Activated naive CD4-positive, alpha-beta T cell treated with anti-CD3 and anti-CD28 coated beads, Interleukin-2, amount 10 ng/mL, durations not matched to agents 7 days and 5 days (primary cell): ENCODE data around the gene YLPM1.

ENCODE experiments used
- CTCF ChIA-PET: fragments of 350-600 bp; sonication (Branson Sonifier 250); formaldehyde crosslinking; loops from one replicate; lab custom pipeline; 2021; ENCODE audit warnings: antibody characterized with exemption; lab: Charles Lee
- DNase-seq: peaks from one replicate; pipeline ENCODE4 v3.0.0-alpha.2; 2020
- H3K27ac Mint-ChIP-seq: one replicate; pipeline ENCODE4 v1.8.0; 2021; ENCODE audit warnings: mild to moderate bottlenecking, moderate library complexity, mixed read lengths
- H3K27me3 Mint-ChIP-seq: one replicate; pipeline ENCODE4 v1.8.0; 2021; ENCODE audit warnings: mild to moderate bottlenecking, mixed read lengths
- H3K36me3 Mint-ChIP-seq: one replicate; pipeline ENCODE4 v1.8.0; 2021; ENCODE audit warnings: mixed read lengths
- H3K4me1 Mint-ChIP-seq: one replicate; pipeline ENCODE4 v1.8.0; 2021; ENCODE audit warnings: mixed read lengths
- H3K4me3 Mint-ChIP-seq: one replicate; pipeline ENCODE4 v1.8.0; 2021; ENCODE audit warnings: mild to moderate bottlenecking, moderate library complexity, mixed read lengths
- H3K9me3 Mint-ChIP-seq: one replicate; pipeline ENCODE4 v1.8.0; 2021; ENCODE audit warnings: mixed read lengths

YLPM1 gene

DNA sequence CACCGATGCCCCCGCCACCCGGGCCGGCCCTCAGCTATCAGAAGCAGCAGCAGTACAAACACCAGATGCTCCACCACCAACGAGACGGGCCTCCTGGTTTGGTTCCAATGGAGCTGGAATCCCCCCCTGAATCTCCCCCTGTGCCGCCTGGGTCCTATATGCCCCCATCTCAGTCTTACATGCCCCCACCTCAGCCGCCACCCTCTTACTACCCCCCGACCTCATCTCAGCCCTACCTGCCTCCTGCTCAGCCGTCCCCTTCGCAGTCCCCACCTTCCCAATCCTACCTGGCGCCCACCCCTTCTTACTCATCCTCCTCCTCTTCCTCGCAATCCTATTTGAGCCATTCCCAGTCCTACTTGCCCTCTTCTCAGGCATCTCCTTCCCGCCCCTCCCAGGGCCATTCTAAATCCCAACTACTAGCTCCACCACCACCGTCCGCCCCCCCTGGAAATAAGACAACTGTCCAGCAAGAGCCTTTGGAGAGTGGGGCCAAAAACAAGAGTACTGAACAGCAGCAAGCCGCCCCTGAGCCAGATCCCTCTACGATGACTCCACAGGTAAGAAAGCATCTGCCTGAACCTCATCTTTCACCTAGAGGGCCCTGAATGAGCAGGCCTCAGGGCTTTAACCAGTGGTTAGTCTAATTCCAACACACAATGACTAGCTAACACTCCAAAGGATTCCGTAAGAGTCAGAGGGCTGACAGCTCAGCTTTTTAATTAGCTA lies 851 bp downstream of the YLPM1 start:
- Mint-ChIP-seq H3K27me3 (no peaks in the 10 kb centered on the region), H3K36me3 (peaks cover 36% of the 10 kb centered on the region), H3K9me3 (peaks cover 1% of the 10 kb centered on the region), H3K27ac (peak overlapping the region; percentile 84), H3K4me1 (peaks cover 54% of the 10 kb centered on the region), H3K4me3 (peak overlapping the region; percentile 98)
- CTCF ChIA-PET, result interaction anchor here (0.7 to 2.5 kb wide), 7 partner anchors 9 to 152 kb away, joined by 3 to 9 read pairs (median 3); partner anchors contain the start of gene LTBP2
- peak; percentile 23 for DNase-seq

GRCh38 chr14:74765721-74766120 lies 2.6 kb downstream of the YLPM1 start:
- H3K27me3 Mint-ChIP-seq, result no peaks in the 10 kb centered on the region
- CTCF ChIA-PET, result no interaction called here
- H3K9me3 Mint-ChIP-seq, result peaks cover 1% of the 10 kb centered on the region
- peak overlapping the region; percentile 98 for H3K4me3 Mint-ChIP-seq
- H3K4me1 Mint-ChIP-seq, result peaks cover 54% of the 10 kb centered on the region
- H3K27ac Mint-ChIP-seq, result peak overlapping the region; percentile 80
- H3K36me3 Mint-ChIP-seq, result peaks cover 38% of the 10 kb centered on the region
- peak; percentile 33 for DNase-seq

DNA sequence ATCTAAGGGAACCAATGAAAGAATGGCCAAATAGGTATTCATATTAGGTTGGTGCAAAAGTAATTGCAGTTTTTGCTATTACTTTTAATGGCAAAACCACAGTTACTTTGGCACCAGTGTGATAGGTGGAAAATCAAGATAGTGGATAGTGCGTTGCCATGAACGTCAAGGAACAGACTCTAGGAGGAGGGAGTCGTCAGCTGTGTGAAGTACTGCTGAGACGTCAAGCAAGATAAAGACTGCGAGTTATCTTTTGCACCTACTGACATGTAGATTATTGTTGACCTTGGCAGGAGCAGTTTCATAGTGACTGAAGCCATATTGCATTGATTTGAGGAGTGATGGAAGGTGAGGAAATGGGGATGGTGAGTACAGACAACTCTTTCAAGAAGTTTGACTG lies 8.3 kb downstream of the YLPM1 start:
- Mint-ChIP-seq H3K27ac (no peak overlapping the region), H3K4me1 (peaks cover 26% of the 10 kb centered on the region), H3K9me3 (no peaks in the 10 kb centered on the region), H3K27me3 (no peaks in the 10 kb centered on the region), H3K36me3 (peaks cover 35% of the 10 kb centered on the region), H3K4me3 (no peak overlapping the region)
- CTCF ChIA-PET, result interaction anchor here (0.7 kb wide), 1 partner anchor 163 kb away, joined by 3 read pairs; no protein-coding TSS in a partner anchor
- no peak for DNase-seq

- Mint-ChIP-seq H3K4me1 (peaks cover 13% of the 10 kb centered on the region), H3K36me3 (peaks cover 56% of the 10 kb centered on the region), H3K27me3 (no peaks in the 10 kb centered on the region), H3K4me3 (no peak overlapping the region), H3K9me3 (no peaks in the 10 kb centered on the region), H3K27ac (peak overlapping the region; percentile 6)
- no peak for DNase-seq
- CTCF ChIA-PET, result interaction anchor here (1.3 to 1.5 kb wide), 2 partner anchors 13 to 20 kb away, joined by 3 read pairs; no protein-coding TSS in a partner anchor
Measured at GRCh38 chr14:74784634-74785033, 21.5 kb downstream of the YLPM1 start.

DNA sequence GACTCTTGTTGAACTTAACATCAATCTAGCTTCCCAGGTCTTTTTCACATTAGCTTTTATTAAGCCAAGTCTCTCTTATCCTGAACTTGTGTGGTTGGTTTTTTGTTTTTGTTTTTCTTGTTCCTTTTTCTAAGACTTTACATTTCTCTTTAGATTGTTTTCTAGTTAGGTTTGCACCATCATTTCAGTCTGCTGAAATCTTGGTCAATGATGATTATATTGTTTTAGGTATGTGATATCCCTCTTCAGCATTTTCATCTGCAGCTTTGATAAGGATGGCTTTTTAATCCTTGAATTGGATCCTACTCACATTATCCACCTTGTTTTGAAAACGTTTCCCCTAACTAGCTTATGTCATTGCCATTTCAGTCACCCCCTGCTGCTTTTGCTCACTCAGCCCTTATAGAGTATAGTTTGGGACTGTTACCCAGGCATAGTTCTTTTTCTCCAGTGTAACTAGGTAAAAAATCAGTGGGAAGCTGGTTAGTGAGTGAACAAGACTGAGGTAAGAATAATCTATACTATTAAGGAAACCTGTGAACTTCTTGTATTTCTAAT lies 22.0 kb downstream of the YLPM1 start:
- Mint-ChIP-seq H3K27me3 (no peaks in the 10 kb centered on the region), H3K27ac (peak overlapping the region; percentile 6), H3K4me1 (peaks cover 13% of the 10 kb centered on the region), H3K4me3 (no peak overlapping the region), H3K9me3 (no peaks in the 10 kb centered on the region), H3K36me3 (peaks cover 56% of the 10 kb centered on the region)
- CTCF ChIA-PET, result interaction anchor here (0.8 to 1.3 kb wide), 4 partner anchors 13 to 176 kb away, joined by 3 to 4 read pairs (median 3); no protein-coding TSS in a partner anchor
- DNase-seq, result no peak

DNA sequence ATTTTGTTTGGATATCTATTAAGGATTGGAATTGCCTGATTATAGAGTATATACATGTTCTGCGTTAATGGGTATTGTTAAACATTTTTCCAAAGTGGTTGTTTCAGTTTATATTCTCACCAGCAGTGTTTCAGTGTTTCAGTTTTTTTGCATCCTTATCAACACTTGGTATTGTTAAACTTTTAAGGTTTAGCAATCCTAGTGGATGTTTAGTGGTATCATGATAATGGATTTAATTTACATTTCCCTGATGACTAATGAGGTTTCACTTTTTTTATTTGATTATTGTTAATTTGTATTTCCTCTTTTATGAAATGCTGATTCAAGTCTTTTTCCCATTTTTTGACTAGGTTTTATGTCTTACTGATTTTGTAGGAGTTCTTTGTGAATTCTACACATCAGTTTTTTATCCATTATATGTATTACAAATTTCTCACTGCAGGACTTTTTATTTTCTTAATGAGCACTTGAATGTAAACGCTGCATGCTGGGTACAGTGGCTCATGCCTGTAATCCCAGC lies 23.7 kb downstream of the YLPM1 start:
- Mint-ChIP-seq H3K27me3 (no peaks in the 10 kb centered on the region), H3K27ac (no peak overlapping the region), H3K4me1 (peaks cover 20% of the 10 kb centered on the region), H3K36me3 (peaks cover 48% of the 10 kb centered on the region), H3K4me3 (no peak overlapping the region), H3K9me3 (no peaks in the 10 kb centered on the region)
- CTCF ChIA-PET, result no interaction called here
- DNase-seq, result no peak

DNA sequence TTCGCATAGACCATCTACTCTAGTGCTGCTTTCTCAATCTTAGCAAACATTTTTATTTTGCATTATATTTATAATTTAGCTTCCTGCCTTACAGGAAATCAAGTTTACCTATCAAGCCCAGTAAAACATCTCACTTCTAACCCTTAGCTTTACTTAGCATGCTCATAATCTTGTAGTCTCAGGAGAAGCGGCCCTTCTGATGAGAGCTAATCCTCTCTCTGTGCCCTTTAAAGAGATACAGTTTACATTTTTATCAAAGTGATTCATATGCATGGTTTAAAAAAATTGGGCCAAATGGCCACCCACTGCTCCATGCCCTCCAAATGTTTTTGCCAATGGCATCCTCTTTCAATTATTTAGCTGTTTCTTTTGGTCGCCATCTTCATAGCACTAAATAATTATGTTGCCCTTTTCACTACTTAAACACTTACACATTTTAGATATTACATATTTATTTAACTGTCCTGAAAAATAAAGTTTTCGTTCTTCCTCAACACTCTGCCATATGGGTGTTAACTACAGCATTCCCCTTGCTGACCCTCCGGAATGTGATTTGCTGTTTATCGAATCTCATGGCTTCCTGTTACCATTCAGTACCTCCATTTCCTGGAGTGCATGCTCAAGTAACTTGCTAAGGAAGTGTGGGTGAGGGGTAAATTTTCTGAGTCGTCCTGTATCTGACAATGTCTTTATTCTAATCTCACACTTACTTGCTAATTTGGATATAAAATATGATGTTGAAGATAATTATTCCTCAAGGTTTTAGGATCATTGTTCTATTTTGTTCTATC lies 29.3 kb downstream of the YLPM1 start:
- no peaks in the 10 kb centered on the region for H3K27me3 Mint-ChIP-seq
- H3K4me3 Mint-ChIP-seq, result peak overlapping the region; percentile 67
- peaks cover 44% of the 10 kb centered on the region for H3K4me1 Mint-ChIP-seq
- peak overlapping the region; percentile 91 for H3K27ac Mint-ChIP-seq
- CTCF ChIA-PET, result interaction anchor here (0.7 to 1.4 kb wide), 3 partner anchors 9 to 179 kb away, joined by 3 to 5 read pairs (median 3); no protein-coding TSS in a partner anchor
- no peak for DNase-seq
- H3K36me3 Mint-ChIP-seq, result peaks cover 44% of the 10 kb centered on the region
- no peaks in the 10 kb centered on the region for H3K9me3 Mint-ChIP-seq

- Mint-ChIP-seq H3K4me1 (peaks cover 41% of the 10 kb centered on the region), H3K36me3 (peaks cover 48% of the 10 kb centered on the region), H3K4me3 (peak overlapping the region; percentile 67), H3K27me3 (no peaks in the 10 kb centered on the region), H3K9me3 (no peaks in the 10 kb centered on the region), H3K27ac (peak overlapping the region; percentile 91)
- CTCF ChIA-PET, result interaction anchor here (0.6 to 2.1 kb wide), 3 partner anchors 44 to 185 kb away, joined by 3 to 5 read pairs (median 4); no protein-coding TSS in a partner anchor
- DNase-seq, result peak; percentile 30
Measured at GRCh38 chr14:74793506-74794155, 30.5 kb downstream of the YLPM1 start.

- Mint-ChIP-seq H3K4me3 (no peak overlapping the region), H3K9me3 (no peaks in the 10 kb centered on the region), H3K36me3 (peaks cover 53% of the 10 kb centered on the region), H3K4me1 (peaks cover 41% of the 10 kb centered on the region), H3K27me3 (no peaks in the 10 kb centered on the region), H3K27ac (no peak overlapping the region)
- CTCF ChIA-PET, result interaction anchor here (2.1 kb wide), 1 partner anchor 43 kb away, joined by 4 read pairs; no protein-coding TSS in a partner anchor
- DNase-seq, result no peak
Measured at GRCh38 chr14:74794947-74795346, 31.8 kb downstream of the YLPM1 start.

- Mint-ChIP-seq H3K4me3 (no peak overlapping the region), H3K36me3 (peaks cover 51% of the 10 kb centered on the region), H3K9me3 (no peaks in the 10 kb centered on the region), H3K4me1 (peaks cover 7% of the 10 kb centered on the region), H3K27me3 (no peaks in the 10 kb centered on the region), H3K27ac (no peak overlapping the region)
- CTCF ChIA-PET, result interaction anchor here (0.7 to 1.7 kb wide), 2 partner anchors 145 to 191 kb away, joined by 3 to 5 read pairs; no protein-coding TSS in a partner anchor
- no peak for DNase-seq
Measured at GRCh38 chr14:74799765-74800164, 36.6 kb downstream of the YLPM1 start.

GRCh38 chr14:74800780-74801179 lies 37.7 kb downstream of the YLPM1 start:
- Mint-ChIP-seq H3K27ac (no peak overlapping the region), H3K9me3 (no peaks in the 10 kb centered on the region), H3K27me3 (no peaks in the 10 kb centered on the region), H3K4me3 (no peak overlapping the region), H3K4me1 (peaks cover 3% of the 10 kb centered on the region), H3K36me3 (peaks cover 44% of the 10 kb centered on the region)
- DNase-seq, result no peak
- CTCF ChIA-PET, result interaction anchor here (0.7 to 2.1 kb wide), 4 partner anchors 9 to 192 kb away, joined by 3 to 11 read pairs (median 5); no protein-coding TSS in a partner anchor

DNA sequence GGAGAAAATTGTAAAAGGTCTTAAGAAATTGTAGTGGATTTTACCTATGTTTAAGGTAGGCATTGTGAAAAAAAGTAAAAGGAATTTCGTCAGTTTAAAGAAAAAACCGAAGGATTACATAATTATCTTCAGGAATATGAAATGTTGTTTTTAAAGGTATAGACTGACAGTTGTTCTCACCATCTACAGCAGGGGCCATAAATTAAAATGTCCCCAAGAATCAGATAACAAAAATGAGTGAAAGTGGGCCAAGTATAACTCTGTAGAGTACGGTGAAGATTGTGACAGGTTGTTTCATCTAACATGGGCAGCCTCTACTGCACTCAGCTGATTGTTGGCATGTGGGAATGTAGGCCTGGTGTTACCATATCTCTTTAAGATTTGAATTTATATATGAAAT lies 38.3 kb downstream of the YLPM1 start:
- no peak for DNase-seq
- no peaks in the 10 kb centered on the region for H3K4me1 Mint-ChIP-seq
- H3K4me3 Mint-ChIP-seq, result no peak overlapping the region
- H3K9me3 Mint-ChIP-seq, result no peaks in the 10 kb centered on the region
- H3K36me3 Mint-ChIP-seq, result peaks cover 40% of the 10 kb centered on the region
- CTCF ChIA-PET, result interaction anchor here (1.2 to 2.1 kb wide), 2 partner anchors 10 to 192 kb away, joined by 5 to 11 read pairs; no protein-coding TSS in a partner anchor
- no peak overlapping the region for H3K27ac Mint-ChIP-seq
- H3K27me3 Mint-ChIP-seq, result no peaks in the 10 kb centered on the region

DNA sequence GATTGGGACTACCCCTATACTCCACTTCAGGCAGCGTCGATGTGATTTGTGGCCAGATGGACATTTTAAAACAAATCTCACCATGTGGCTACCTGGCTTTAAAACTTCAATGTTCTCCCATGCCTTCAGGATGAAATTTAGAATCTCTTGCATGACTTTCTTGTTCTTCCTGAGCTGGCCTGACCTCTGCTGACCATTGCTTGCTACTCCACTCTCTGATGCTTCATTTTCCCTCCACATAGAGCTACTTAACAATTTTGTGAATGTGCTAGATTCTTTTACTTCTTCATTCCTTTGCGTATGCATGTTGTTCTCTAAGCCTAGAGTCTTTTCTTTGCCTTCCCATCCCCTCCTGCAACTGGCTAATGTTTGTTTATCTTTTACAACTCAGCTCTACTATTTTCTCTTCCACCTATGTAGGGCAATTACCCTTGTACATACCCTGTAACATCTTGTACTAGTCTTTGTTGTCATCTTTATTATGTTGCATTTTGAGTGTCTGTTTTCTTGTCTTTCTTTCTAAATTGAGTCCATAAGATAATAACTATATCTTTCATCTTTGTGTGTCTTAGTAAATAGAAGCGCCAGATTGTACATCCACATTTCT lies 41.2 kb downstream of the YLPM1 start:
- Mint-ChIP-seq H3K27me3 (no peaks in the 10 kb centered on the region), H3K27ac (peak overlapping the region; percentile 38), H3K4me1 (no peaks in the 10 kb centered on the region), H3K36me3 (peaks cover 32% of the 10 kb centered on the region), H3K4me3 (no peak overlapping the region), H3K9me3 (no peaks in the 10 kb centered on the region)
- DNase-seq, result peak; percentile 54
- CTCF ChIA-PET, result interaction anchor here (0.7 to 2.7 kb wide), 6 partner anchors 20 to 195 kb away, joined by 3 to 26 read pairs (median 3); no protein-coding TSS in a partner anchor
